Osteoblast (primary cell): ENCODE data around the gene NLGN3. TPM values are rescaled to one million over a fixed set of nuclear protein-coding genes. Genes with fewer than 3 reads are reported as not detected.

Experiments
- DNase-seq: peaks from one replicate; pipeline ENCODE4 v3.0.0; 2011; ENCODE audit warnings: low spot score, mixed read lengths; ENCODE audit not compliant: insufficient read length; ENCODE audit errors: missing footprints
- H2AFZ ChIP-seq: 2 replicates; pipeline ENCODE4 v1.6.0; 2011; ENCODE audit warnings: mild to moderate bottlenecking, low read length
- H3K27ac ChIP-seq: 2 replicates; pipeline ENCODE4 v1.5.1; 2011; ENCODE audit warnings: mild to moderate bottlenecking, low read depth, low read length, moderate library complexity
- H3K27me3 ChIP-seq: 2 replicates; pipeline ENCODE4 v1.6.0; 2012; ENCODE audit warnings: mild to moderate bottlenecking, control low read depth, inconsistent platforms, low read length, moderate library complexity; ENCODE audit not compliant: insufficient read depth
- H3K36me3 ChIP-seq: 2 replicates; pipeline ENCODE4 v1.5.1; 2011; ENCODE audit warnings: mild to moderate bottlenecking, low read length, control low read depth, moderate library complexity; ENCODE audit not compliant: insufficient read depth
- H3K4me1 ChIP-seq: 2 replicates; pipeline ENCODE4 v1.5.1; 2011; ENCODE audit warnings: mild to moderate bottlenecking, low read length, control low read depth, moderate library complexity; ENCODE audit not compliant: insufficient read depth
- H3K4me2 ChIP-seq: 2 replicates; pipeline ENCODE4 v1.6.0; 2011; ENCODE audit warnings: mild to moderate bottlenecking, low read length; ENCODE audit not compliant: insufficient read depth
- H3K4me3 ChIP-seq: fragments of 200-600 bp; sonication (generic); 3 replicates; pipeline ENCODE4 v1.5.1; 2012; ENCODE audit warnings: mild to moderate bottlenecking, low read length, inconsistent platforms; ENCODE audit not compliant: insufficient read depth
- H3K79me2 ChIP-seq: 2 replicates; pipeline ENCODE4 v1.6.0; 2012; ENCODE audit warnings: mild to moderate bottlenecking, low read length, control low read depth, inconsistent platforms; ENCODE audit not compliant: insufficient read depth
- H3K9me3 ChIP-seq: 2 replicates; pipeline ENCODE4 v1.5.1; 2011; ENCODE audit warnings: low read depth, low read length, control low read depth
- H4K20me1 ChIP-seq: 2 replicates; pipeline ENCODE4 v1.6.0; 2012; ENCODE audit warnings: mild to moderate bottlenecking, low read length, control low read depth; ENCODE audit not compliant: insufficient read depth
- CTCF ChIP-seq: IDR thresholded peaks from 2 replicates; pipeline ENCODE4 v1.5.1; 2011; ENCODE audit warnings: mild to moderate bottlenecking, low read depth, low read length, moderate library complexity; ENCODE audit errors: extremely low read depth
- total RNA-seq: library from RNA; depleted of rRNA; stranded (reverse); fragments of >200 nt; gene quantifications from 2 replicates; pipeline ENCODE4 v1.2.3, GENCODE V29; 2012

The NLGN3 gene
- total RNA-seq, 1 donor: 0.36 TPM

GRCh38 chrX:71147496-71148277 lies 3.0 kb downstream of the NLGN3 start:
- no peaks in the 10 kb centered on the region for H3K27me3 ChIP-seq
- H3K4me3 ChIP-seq: no peak overlapping the region
- no peak for TF ChIP-seq CTCF
- H3K79me2 ChIP-seq: no peaks in the 10 kb centered on the region
- H3K27ac ChIP-seq: no peak overlapping the region
- no peak overlapping the region for H3K4me2 ChIP-seq
- peak; percentile 66 for DNase-seq
- H3K9me3 ChIP-seq: no peaks in the 10 kb centered on the region
- H2AFZ ChIP-seq: no peak overlapping the region
- peaks cover 3% of the 10 kb centered on the region for H3K4me1 ChIP-seq
- no peaks in the 10 kb centered on the region for H4K20me1 ChIP-seq
- H3K36me3 ChIP-seq: no peaks in the 10 kb centered on the region

- Histone ChIP-seq H4K20me1 (no peaks in the 10 kb centered on the region), H3K9me3 (no peaks in the 10 kb centered on the region), H3K36me3 (no peaks in the 10 kb centered on the region), H3K27ac (no peak overlapping the region), H3K27me3 (peaks cover 6% of the 10 kb centered on the region), H3K79me2 (no peaks in the 10 kb centered on the region), H3K4me2 (no peak overlapping the region), H2AFZ (no peak overlapping the region), H3K4me1 (peaks cover 3% of the 10 kb centered on the region), H3K4me3 (no peak overlapping the region)
- no peak for TF ChIP-seq CTCF
- no peak for DNase-seq
These were observed 3.6 kb downstream of the NLGN3 start for GRCh38 chrX:71148278-71148663.

GRCh38 chrX:71151366-71151765 lies 6.7 kb downstream of the NLGN3 start:
- DNase-seq: peak; percentile 58
- no peak overlapping the region for H2AFZ ChIP-seq
- no peaks in the 10 kb centered on the region for H4K20me1 ChIP-seq
- no peaks in the 10 kb centered on the region for H3K9me3 ChIP-seq
- H3K27me3 ChIP-seq: peaks cover 6% of the 10 kb centered on the region
- H3K36me3 ChIP-seq: no peaks in the 10 kb centered on the region
- no peak for TF ChIP-seq CTCF
- H3K4me1 ChIP-seq: peaks cover under 1% of the 10 kb centered on the region
- H3K79me2 ChIP-seq: no peaks in the 10 kb centered on the region
- no peak overlapping the region for H3K27ac ChIP-seq
- no peak overlapping the region for H3K4me2 ChIP-seq
- H3K4me3 ChIP-seq: no peak overlapping the region

- Histone ChIP-seq H4K20me1 (no peaks in the 10 kb centered on the region), H3K9me3 (no peaks in the 10 kb centered on the region), H2AFZ (no peak overlapping the region), H3K27ac (no peak overlapping the region), H3K4me1 (no peaks in the 10 kb centered on the region), H3K27me3 (peaks cover 6% of the 10 kb centered on the region), H3K79me2 (no peaks in the 10 kb centered on the region), H3K4me2 (no peak overlapping the region), H3K36me3 (no peaks in the 10 kb centered on the region), H3K4me3 (no peak overlapping the region)
- peak; percentile 78 for DNase-seq
- TF ChIP-seq CTCF: no peak
These were observed 9.6 kb downstream of the NLGN3 start for GRCh38 chrX:71154196-71154595.
